ENCODE measurements around the gene CLEC4G. TPM values are rescaled to one million over a fixed set of nuclear protein-coding genes. Genes with fewer than 3 reads are reported as not detected.
"Not testable (repeated sequence)": the region's sequence is repeated elsewhere in the genome, so short reads cannot be mapped to it uniquely, and the experiment has no call there.

The CLEC4G gene
- polyA plus RNA-seq, 2 of the 4 experiments (the other 2 are of a cell fraction) = not detected

GRCh38 chr19:7766535-7766934, 34.6 kb upstream of the CLEC4G start:
- ATAC-seq = no peak
- WGBS (ENCODE audit: missing lambda C conversion rate) = 57% methylated on average over 5 of the region's 11 CpGs
- H3K27ac ChIP-seq = no peak overlapping the region
- H3K4me3 ChIP-seq = no peak overlapping the region
- TF ChIP-seq ESRRA (IDR thresholded peaks at IDR 0.05; ENCODE audit: borderline replicate concordance, low read length) (no peak), REST (IDR thresholded peaks at IDR 0.05) (no peak), ELK1 (IDR thresholded peaks at IDR 0.05; ENCODE audit: low read depth, low read length) (no peak)
- no peaks in the 10 kb centered on the region for H3K4me1 ChIP-seq
- CTCF ChIA-PET = interaction anchor here (1.5 kb wide), 1 partner anchor 9 kb away, joined by 3 read pairs; no protein-coding TSS in a partner anchor
- DNase-seq (ENCODE audit: low read depth in 1 of 2, low spot score in 1 of 2) = no peak
- POLR2A ChIA-PET = no interaction called here
- no peak for FAIRE-seq
- H3K9me3 ChIP-seq = no peaks in the 10 kb centered on the region; the same call in 2 of the 3 replicates
- H3K4me2 ChIP-seq = no peak overlapping the region

GRCh38 chr19:7765043-7765442, 33.1 kb upstream of the CLEC4G start:
- POLR2A ChIA-PET = interaction anchor here (0.7 kb wide), 1 partner anchor 965 kb away, joined by 3 read pairs; no protein-coding TSS in a partner anchor
- H3K4me1 ChIP-seq; DNase-seq (ENCODE audit: low read depth in 1 of 2, low spot score in 1 of 2); ATAC-seq; FAIRE-seq; H3K9me3 ChIP-seq; H3K4me2 ChIP-seq; H3K27ac ChIP-seq; CTCF ChIA-PET; H3K4me3 ChIP-seq: not testable (repeated sequence)
- WGBS (ENCODE audit: missing lambda C conversion rate) = no CpG with 5 or more reads among the region's 2 CpGs

GRCh38 chr19:7764157-7764556, 32.2 kb upstream of the CLEC4G start:
- H3K9me3 ChIP-seq; H3K27ac ChIP-seq; POLR2A ChIA-PET; FAIRE-seq; DNase-seq (ENCODE audit: low read depth in 1 of 2, low spot score in 1 of 2); ATAC-seq; H3K4me3 ChIP-seq; CTCF ChIA-PET; H3K4me1 ChIP-seq; H3K4me2 ChIP-seq: not testable (repeated sequence)
- WGBS (ENCODE audit: missing lambda C conversion rate) = 23% methylated on average over 3 of the region's 3 CpGs

GRCh38 chr19:7763696-7764095, 31.8 kb upstream of the CLEC4G start:
- DNase-seq (ENCODE audit: low read depth in 1 of 2, low spot score in 1 of 2) (no peak), FAIRE-seq (no peak), ATAC-seq (no peak)
- TF ChIP-seq BCL3 (IDR thresholded peaks at IDR 0.05) = no peak
- TF ChIP-seq NFE2L2 (conservative IDR thresholded peaks at IDR 0.05; ENCODE audit: low read length) = no peak
- no peak for TF ChIP-seq HOXB13 (CRISPR knock-in tag; IDR thresholded peaks at IDR 0.05; ENCODE audit: low read depth)
- TF ChIP-seq ZNF302 (CRISPR knock-in tag; IDR thresholded peaks at IDR 0.05) = no peak
- H3K4me2 ChIP-seq = no peak overlapping the region
- ChIA-PET CTCF (no interaction called here), POLR2A (no interaction called here)
- H3K4me3 ChIP-seq = no peak overlapping the region
- H3K27ac ChIP-seq = no peak overlapping the region
- peaks cover 12% of the 10 kb centered on the region; the same call in 2 of the 3 replicates for H3K9me3 ChIP-seq
- WGBS (ENCODE audit: missing lambda C conversion rate) = no CpG with 5 or more reads among the region's 1 CpG
- H3K4me1 ChIP-seq = no peaks in the 10 kb centered on the region

- ChIA-PET POLR2A (no interaction called here), CTCF (no interaction called here)
- Histone ChIP-seq H3K4me3 (no peak within 1 kb of the TSS), H3K4me2 (no peak within 1 kb of the TSS), H3K4me1 (no peaks in the 10 kb centered on the region), H3K27ac (no peak within 1 kb of the TSS), H3K9me3 (peaks cover 18% of the 10 kb centered on the region)
- ATAC-seq = no peak
- FAIRE-seq = no peak
- no peak for DNase-seq (ENCODE audit: low read depth in 1 of 2, low spot score in 1 of 2)
- WGBS (ENCODE audit: missing lambda C conversion rate) = 50% methylated on average over 8 of the region's 8 CpGs
- no peak for TF ChIP-seq NR3C1 (IDR thresholded peaks at IDR 0.05)
- TF ChIP-seq SREBF2 (IDR thresholded peaks at IDR 0.05) = no peak
- TF ChIP-seq BCL3 (IDR thresholded peaks at IDR 0.05) = no peak
- TF ChIP-seq ESRRA (IDR thresholded peaks at IDR 0.05; ENCODE audit: borderline replicate concordance, low read length) = no peak
- TF ChIP-seq EHMT2 (IDR thresholded peaks at IDR 0.05; ENCODE audit: low read depth) = no peak
- no peak for TF ChIP-seq JUN (IDR thresholded peaks at IDR 0.05)
- TF ChIP-seq HEYL (CRISPR knock-in tag; IDR thresholded peaks at IDR 0.05) = no peak
- TF ChIP-seq FOXS1 (CRISPR knock-in tag; IDR thresholded peaks at IDR 0.05) = no peak
- TF ChIP-seq RFX5 (IDR thresholded peaks at IDR 0.05) = no peak
- no peak for TF ChIP-seq TP53 (CRISPR knock-in tag; IDR thresholded peaks at IDR 0.05)
- no peak for TF ChIP-seq E2F6 (IDR thresholded peaks at IDR 0.05; ENCODE audit: borderline replicate concordance, low read depth)
- TF ChIP-seq ZNF302 (CRISPR knock-in tag; IDR thresholded peaks at IDR 0.05) = no peak
- TF ChIP-seq MYC (IDR thresholded peaks at IDR 0.05; ENCODE audit: borderline replicate concordance, low read length) = no peak
- no peak for TF ChIP-seq CBX2 (IDR thresholded peaks at IDR 0.05; ENCODE audit: borderline replicate concordance, low read depth)
Observed at GRCh38 chr19:7762719-7763293, 30.9 kb upstream of the CLEC4G start, which contains the start of gene CLEC4M. Gene CLEC4M, plus strand, starts transcription at chr19:7763243. Its CDS starts 24 bp downstream, at chr19:7763267.
